Ishikawa (cell line): ENCODE data around the gene PDE8A.

Experiments
- CEBPB ChIP-seq: IDR thresholded peaks from 2 replicates; pipeline ENCODE4 v1.6.1; 2012
- CREB1 ChIP-seq: IDR thresholded peaks from 2 replicates; pipeline ENCODE4 v1.6.1; 2012; ENCODE audit warnings: low read depth
- EGR1 ChIP-seq: IDR thresholded peaks from 2 replicates; pipeline ENCODE4 v1.6.1; 2012
- EP300 ChIP-seq: IDR thresholded peaks from 2 replicates; pipeline ENCODE4 v1.6.1; 2012; ENCODE audit warnings: borderline replicate concordance
- FOXM1 ChIP-seq: IDR thresholded peaks from 2 replicates; pipeline ENCODE4 v1.6.1; 2012; ENCODE audit warnings: low read depth, borderline replicate concordance
- MAX ChIP-seq: IDR thresholded peaks from 2 replicates; pipeline ENCODE4 v1.6.1; 2012
- RAD21 ChIP-seq: IDR thresholded peaks from 2 replicates; pipeline ENCODE4 v1.6.1; 2012; ENCODE audit warnings: low read depth
- TAF1 ChIP-seq: IDR thresholded peaks from 2 replicates; pipeline ENCODE4 v1.6.1; 2012; ENCODE audit warnings: low read depth, mild to moderate bottlenecking
- TCF12 ChIP-seq: IDR thresholded peaks from 2 replicates; pipeline ENCODE4 v1.6.1; 2012; ENCODE audit warnings: low read depth
- YY1 ChIP-seq: IDR thresholded peaks from 2 replicates; pipeline ENCODE4 v1.6.1; 2012; ENCODE audit warnings: low read depth
- ZBTB7A ChIP-seq: IDR thresholded peaks from 2 replicates; pipeline ENCODE4 v1.6.1; 2012; ENCODE audit warnings: low read depth
- TF ChIP-seq, protein P1 (sequence below): IDR thresholded peaks from 2 replicates; pipeline ENCODE4 v1.6.1; 2012

PDE8A gene

DNA sequence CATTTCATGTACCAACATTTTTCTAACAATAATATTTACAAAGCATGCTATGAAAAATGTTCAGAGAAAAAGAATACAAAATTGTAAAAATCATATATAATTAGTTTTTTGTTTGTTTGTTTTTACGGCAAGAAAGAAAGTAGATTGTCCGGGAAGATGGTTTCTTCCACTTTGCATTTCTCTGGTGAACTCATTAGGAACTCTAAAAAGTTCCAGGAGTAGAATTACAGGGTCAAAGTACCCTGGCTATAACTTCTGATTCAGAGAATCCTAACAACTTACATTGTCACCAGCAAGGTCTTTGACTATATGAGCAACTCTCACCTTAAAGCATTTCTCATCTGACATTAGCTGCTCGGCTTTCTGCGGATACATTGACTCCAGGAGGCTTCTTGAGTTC lies 196.7 kb downstream of the PDE8A start:
- TF ChIP-seq EGR1 (no peak), MAX (no peak), YY1 (no peak), EP300 (no peak), RAD21 (no peak), FOXM1 (no peak)
- TF ChIP-seq, protein P1, sequence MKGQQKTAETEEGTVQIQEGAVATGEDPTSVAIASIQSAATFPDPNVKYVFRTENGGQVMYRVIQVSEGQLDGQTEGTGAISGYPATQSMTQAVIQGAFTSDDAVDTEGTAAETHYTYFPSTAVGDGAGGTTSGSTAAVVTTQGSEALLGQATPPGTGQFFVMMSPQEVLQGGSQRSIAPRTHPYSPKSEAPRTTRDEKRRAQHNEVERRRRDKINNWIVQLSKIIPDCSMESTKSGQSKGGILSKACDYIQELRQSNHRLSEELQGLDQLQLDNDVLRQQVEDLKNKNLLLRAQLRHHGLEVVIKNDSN = no peak

DNA sequence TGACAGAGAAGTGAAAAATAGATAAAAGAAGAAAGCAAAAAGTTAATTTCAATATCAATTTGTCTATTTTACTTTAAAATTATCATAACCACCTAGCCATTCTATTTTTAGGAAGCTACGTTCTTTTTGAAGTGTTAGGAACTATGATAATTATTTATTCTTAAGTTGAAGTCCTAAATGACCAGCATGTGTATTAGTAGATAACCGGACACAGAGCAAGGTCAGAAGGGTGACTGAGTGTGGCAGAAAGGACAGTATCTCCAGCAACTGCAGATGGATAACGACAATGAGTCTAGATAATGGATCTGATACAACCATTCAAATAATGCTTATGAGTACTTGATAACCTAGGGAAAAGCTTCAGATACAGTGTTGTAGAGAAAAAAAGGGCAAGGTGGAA lies 198.0 kb downstream of the PDE8A start:
- TF ChIP-seq FOXM1 = no peak
- TF ChIP-seq TCF12 = no peak
- no peak for TF ChIP-seq EP300
- no peak for TF ChIP-seq CREB1
- no peak for TF ChIP-seq EGR1
- TF ChIP-seq CEBPB = no peak
- no peak for TF ChIP-seq MAX
- no peak for TF ChIP-seq TAF1
- no peak for TF ChIP-seq YY1
- no peak for TF ChIP-seq ZBTB7A
